K562 (cell line): ENCODE measurements around the gene LAIR2.
"Not testable (repeated sequence)": the region's sequence is repeated elsewhere in the genome, so short reads cannot be mapped to it uniquely, and the experiment has no call there.

Experiments used
- HES1 ChIP-seq: fragments of 450-650 bp; IDR thresholded peaks from 2 replicates; pipeline ENCODE4 v1.6.1; 2016; ENCODE audit warnings: low read depth, mild to moderate bottlenecking, moderate library complexity
- MAX ChIP-seq: sonication (generic); formaldehyde crosslinking; IDR thresholded peaks from 2 replicates; pipeline ENCODE4 v1.9.0; 2022; ENCODE audit warnings: mild to moderate bottlenecking, missing genetic modification reagents
- MXI1 ChIP-seq: IDR thresholded peaks from 2 replicates; pipeline ENCODE4 v1.6.1; 2011; ENCODE audit warnings: low read depth, mild to moderate bottlenecking, improper control_type of control experiment, low read length
- NCOA1 ChIP-seq: fragments of 450-650 bp; IDR thresholded peaks from 2 replicates; pipeline ENCODE4 v1.6.1; 2016; ENCODE audit warnings: low read depth
- PYGO2 ChIP-seq: fragments of 450-650 bp; IDR thresholded peaks from 2 replicates; pipeline ENCODE4 v1.6.1; 2016; ENCODE audit warnings: mild to moderate bottlenecking, missing genetic modification characterization, moderate library complexity, missing compliant biosample characterization
- TAF7 ChIP-seq: fragments of 450-650 bp; IDR thresholded peaks from 2 replicates; pipeline ENCODE4 v1.6.1; 2016; ENCODE audit warnings: missing genetic modification characterization, missing compliant biosample characterization
- TEAD4 ChIP-seq, 2 experiments: sonication (generic) in 1 of 2; formaldehyde crosslinking in 1 of 2; IDR thresholded peaks; 2 replicates each; pipeline versions ENCODE4 v1.6.1 to v1.8.0; 2012 to 2022; ENCODE audit warnings: borderline replicate concordance in 1 of 2, inconsistent platforms in 1 of 2, low read length in 1 of 2, mild to moderate bottlenecking in 1 of 2, missing genetic modification reagents in 1 of 2
- ZBTB26 ChIP-seq: fragments of 450-650 bp; formaldehyde crosslinking; IDR thresholded peaks from 2 replicates; pipeline ENCODE4 v1.4.0; 2022; ENCODE audit warnings: missing genetic modification characterization
- ZSCAN29 ChIP-seq: fragments of 450-650 bp; IDR thresholded peaks from 2 replicates; pipeline ENCODE4 v1.6.1; 2017

- not testable (repeated sequence) for TF ChIP-seq NCOA1; TAF7 (tag); MAX (CRISPR knock-in tag); TEAD4 (IDR thresholded peaks at IDR 0.05; ENCODE audit: low read length); TEAD4 (CRISPR knock-in tag; IDR thresholded peaks at IDR 0.05; ENCODE audit: borderline replicate concordance); ZBTB26; PYGO2 (tag); ZSCAN29; HES1; MXI1
Observed at GRCh38 chr19:54498451-54498772, 4.2 kb upstream of the LAIR2 start.
